Parathyroid adenoma (tissue), 2 donors: ENCODE measurements around the gene ZBTB6.

Experiments
- H2AFZ ChIP-seq: fragments of 300-600 bp; sonication (generic); one replicate; pipeline ENCODE4 v1.7.0; 2017; ENCODE audit warnings: antibody characterized with exemption, mild to moderate bottlenecking
- H3K27ac ChIP-seq: fragments of 300-600 bp; sonication (generic); one replicate; pipeline ENCODE4 v1.7.0; 2017
- H3K27me3 ChIP-seq: fragments of 300-600 bp; sonication (generic); one replicate; pipeline ENCODE4 v1.7.0; 2017; ENCODE audit warnings: low read length; ENCODE audit not compliant: control insufficient read depth, insufficient read depth
- H3K36me3 ChIP-seq: fragments of 300-600 bp; sonication (generic); one replicate; pipeline ENCODE4 v1.7.0; 2017; ENCODE audit warnings: low read length; ENCODE audit not compliant: control insufficient read depth, insufficient read depth
- H3K4me1 ChIP-seq: fragments of 300-600 bp; sonication (generic); one replicate; pipeline ENCODE4 v1.7.0; 2017; ENCODE audit warnings: control low read depth
- H3K4me2 ChIP-seq: fragments of 300-600 bp; sonication (generic); one replicate; pipeline ENCODE4 v1.7.0; 2017; ENCODE audit warnings: low read length
- H3K4me3 ChIP-seq: fragments of 300-600 bp; sonication (generic); one replicate; pipeline ENCODE4 v1.7.0; 2017; ENCODE audit warnings: low read depth, low read length
- H3K79me2 ChIP-seq: fragments of 300-600 bp; sonication (generic); one replicate; pipeline ENCODE4 v1.7.0; 2017; ENCODE audit warnings: control low read depth
- H3K9ac ChIP-seq: fragments of 300-600 bp; sonication (generic); one replicate; pipeline ENCODE4 v1.7.0; 2017; ENCODE audit warnings: mild to moderate bottlenecking
- H3K9me3 ChIP-seq: fragments of 300-600 bp; sonication (generic); one replicate; pipeline ENCODE4 v1.7.0; 2017; ENCODE audit warnings: low read length; ENCODE audit not compliant: control insufficient read depth
- CTCF ChIP-seq: fragments of 300-600 bp; sonication (generic); IDR thresholded peaks from one replicate; pipeline ENCODE4 v1.7.0; 2017; ENCODE audit warnings: antibody characterized with exemption, mild to moderate bottlenecking
- donor health status: primary hyperparathyroidism.

Gene ZBTB6

GRCh38 chr9:122930541-122931225 is 17.6 kb upstream of the ZBTB6 start:
- Histone ChIP-seq H3K36me3 (no peaks in the 10 kb centered on the region), H3K27ac (peak overlapping the region; percentile 81), H3K27me3 (no peaks in the 10 kb centered on the region), H3K4me3 (peak overlapping the region; percentile 82), H3K4me2 (peak overlapping the region; percentile 84), H3K9me3 (no peaks in the 10 kb centered on the region), H3K9ac (peak overlapping the region; percentile 50), H2AFZ (peak overlapping the region; percentile 89), H3K4me1 (peaks cover 7% of the 10 kb centered on the region), H3K79me2 (peaks cover 8% of the 10 kb centered on the region)
- TF ChIP-seq CTCF = no peak

GRCh38 chr9:122929796-122930354 is 16.8 kb upstream of the ZBTB6 start:
- Histone ChIP-seq H3K9ac (no peak overlapping the region), H3K27ac (no peak overlapping the region), H3K79me2 (peaks cover 8% of the 10 kb centered on the region), H2AFZ (no peak overlapping the region), H3K36me3 (no peaks in the 10 kb centered on the region), H3K4me2 (peak overlapping the region; percentile 84), H3K4me1 (peaks cover 7% of the 10 kb centered on the region), H3K9me3 (no peaks in the 10 kb centered on the region), H3K4me3 (peak overlapping the region; percentile 82), H3K27me3 (no peaks in the 10 kb centered on the region)
- TF ChIP-seq CTCF = no peak

GRCh38 chr9:122923947-122924346 is 10.8 kb upstream of the ZBTB6 start:
- H3K36me3 ChIP-seq = no peaks in the 10 kb centered on the region
- no peak overlapping the region for H3K4me3 ChIP-seq
- H3K27ac ChIP-seq = no peak overlapping the region
- no peak overlapping the region for H3K9ac ChIP-seq
- no peak for TF ChIP-seq CTCF
- H2AFZ ChIP-seq = no peak overlapping the region
- no peaks in the 10 kb centered on the region for H3K27me3 ChIP-seq
- H3K4me1 ChIP-seq = no peaks in the 10 kb centered on the region
- peaks cover 10% of the 10 kb centered on the region for H3K79me2 ChIP-seq
- H3K4me2 ChIP-seq = no peak overlapping the region
- no peaks in the 10 kb centered on the region for H3K9me3 ChIP-seq

- no peak overlapping the region for H3K4me2 ChIP-seq
- no peak overlapping the region for H3K4me3 ChIP-seq
- H3K4me1 ChIP-seq = no peaks in the 10 kb centered on the region
- no peaks in the 10 kb centered on the region for H3K36me3 ChIP-seq
- H3K27ac ChIP-seq = no peak overlapping the region
- H3K9me3 ChIP-seq = no peaks in the 10 kb centered on the region
- no peak for TF ChIP-seq CTCF
- H3K27me3 ChIP-seq = no peaks in the 10 kb centered on the region
- H3K9ac ChIP-seq = no peak overlapping the region
- H2AFZ ChIP-seq = no peak overlapping the region
- peaks cover 10% of the 10 kb centered on the region for H3K79me2 ChIP-seq
These were observed 9.6 kb upstream of the ZBTB6 start for GRCh38 chr9:122922713-122923112.

GRCh38 chr9:122918310-122918709 is 5.2 kb upstream of the ZBTB6 start:
- Histone ChIP-seq H3K4me2 (no peak overlapping the region), H3K4me3 (no peak overlapping the region), H3K27me3 (no peaks in the 10 kb centered on the region), H3K4me1 (no peaks in the 10 kb centered on the region), H3K9ac (no peak overlapping the region), H3K36me3 (no peaks in the 10 kb centered on the region), H3K79me2 (peaks cover 5% of the 10 kb centered on the region), H2AFZ (no peak overlapping the region), H3K27ac (no peak overlapping the region), H3K9me3 (no peaks in the 10 kb centered on the region)
- TF ChIP-seq CTCF = no peak
